ENCODE measurements around the gene CXorf65. TPM values are rescaled to one million over a fixed set of nuclear protein-coding genes. Genes with fewer than 3 reads are reported as not detected.

The CXorf65 gene
- total RNA-seq, 1 donor from 2014 or later = not detected

GRCh38 chrX:71060127-71060526 lies 46.4 kb downstream of the CXorf65 start:
- no peak for DNase-seq

- DNase-seq = no peak
Measured at GRCh38 chrX:71057848-71058530, 48.6 kb downstream of the CXorf65 start.

GRCh38 chrX:71056867-71057266 lies 49.7 kb downstream of the CXorf65 start:
- no peak for DNase-seq

Other genes with a start within 250 kb of the CXorf65 start
- not detected in 2 replicates for gene TEX11, start 198.0 kb downstream of the CXorf65 start, total RNA-seq
- gene SLC7A3, start 175.6 kb downstream of the CXorf65 start, total RNA-seq = not detected in 2 replicates
- gene SNX12, start 38.4 kb downstream of the CXorf65 start, total RNA-seq = 71.5 and 85.9 TPM in 2 replicates
- 7.3 and 8.2 TPM in 2 replicates for gene FOXO4, start 10.9 kb downstream of the CXorf65 start, total RNA-seq
- 0.51 TPM in 1 of 2 replicates, not detected in the other for gene IL2RG, start 4.8 kb upstream of the CXorf65 start, total RNA-seq
- gene MED12, start 11.9 kb upstream of the CXorf65 start, total RNA-seq = 39.3 and 85.7 TPM in 2 replicates
- gene NLGN3, start 38.1 kb upstream of the CXorf65 start, total RNA-seq = under 0.01 and 0.09 TPM in 2 replicates
- not detected in 2 replicates for gene GJB1, start 116.5 kb upstream of the CXorf65 start, total RNA-seq
- 13.8 and 25.9 TPM in 2 replicates for gene ZMYM3, start 147.4 kb upstream of the CXorf65 start, total RNA-seq
- 445 and 525 TPM in 2 replicates for gene NONO, start 176.9 kb upstream of the CXorf65 start, total RNA-seq
- 1.3 and 2.0 TPM in 2 replicates for gene ITGB1BP2, start 195.0 kb upstream of the CXorf65 start, total RNA-seq

All from dermis blood vessel endothelial cell (primary cell).